NCI-H2227 (cell line): ENCODE results near the gene SHQ1.

Experiments
- DNase-seq: peaks from one replicate; lab custom pipeline; 2025; ENCODE audit not compliant: unreplicated experiment; lab: John Stamatoyannopoulos, UW

The SHQ1 gene

DNA sequence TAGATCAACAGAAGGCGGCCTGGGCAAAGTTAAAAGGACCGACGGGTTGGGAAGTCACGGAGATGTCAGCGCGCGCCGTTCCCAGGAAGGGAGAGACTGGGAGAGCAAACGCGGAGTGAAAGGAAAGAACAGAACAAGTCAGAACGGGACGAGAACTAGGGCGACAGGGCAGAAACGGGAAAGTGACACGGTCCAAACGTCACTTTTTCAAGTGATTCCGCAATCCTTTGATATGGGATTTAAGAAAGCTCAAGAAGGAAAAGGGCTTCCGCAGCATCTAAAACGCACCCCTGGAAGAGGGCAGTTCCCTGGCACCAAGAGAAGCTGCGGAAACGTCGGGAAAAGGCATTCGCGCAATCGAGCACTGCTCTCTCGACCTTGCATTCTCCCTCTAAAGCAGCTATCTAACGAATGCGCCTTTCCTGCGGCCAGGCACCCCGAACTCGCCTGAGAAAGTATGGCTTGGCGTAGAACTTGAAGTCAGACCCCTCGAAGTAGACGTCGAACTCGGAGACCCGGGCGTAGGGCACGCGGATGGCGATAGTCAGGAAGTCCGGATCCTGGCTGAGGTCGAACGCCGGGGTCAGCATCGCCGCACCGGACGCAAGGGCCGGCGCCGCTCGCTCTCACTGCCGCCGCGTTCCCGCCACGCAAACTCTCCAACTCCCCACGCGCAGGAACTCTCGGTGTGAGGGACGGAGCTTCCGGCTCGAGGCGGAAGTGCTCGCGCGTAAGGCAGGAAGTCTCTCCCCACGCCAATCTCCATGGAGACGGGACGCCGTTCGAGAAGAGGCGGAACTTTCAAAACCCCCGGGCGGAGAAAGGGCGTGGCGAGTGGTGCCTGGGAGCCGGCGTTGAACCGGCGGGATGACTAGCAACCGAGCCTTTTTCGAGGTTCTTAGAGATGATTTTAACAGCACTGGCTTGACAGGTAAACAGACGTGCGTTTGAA, at the start of gene SHQ1:
TSS of gene SHQ1 (minus strand) at position 695 of the 952 bp plus-strand sequence. CDS start at position 590, 105 bp downstream.
- peak; percentile 93 for DNase-seq

DNA sequence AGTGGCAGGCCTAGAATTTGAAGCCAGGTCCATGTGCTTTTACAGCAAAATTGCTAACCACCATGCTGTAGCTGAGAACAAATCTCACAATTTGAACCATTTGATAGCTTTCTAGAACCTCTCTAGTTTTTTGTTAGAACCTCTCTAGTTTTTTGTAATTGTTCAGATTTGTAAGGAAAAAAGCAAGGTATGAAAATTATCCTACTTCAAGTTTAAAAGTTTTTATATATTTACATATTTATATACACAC, 49.4 kb upstream of the SHQ1 start:
- DNase-seq: no peak

DNA sequence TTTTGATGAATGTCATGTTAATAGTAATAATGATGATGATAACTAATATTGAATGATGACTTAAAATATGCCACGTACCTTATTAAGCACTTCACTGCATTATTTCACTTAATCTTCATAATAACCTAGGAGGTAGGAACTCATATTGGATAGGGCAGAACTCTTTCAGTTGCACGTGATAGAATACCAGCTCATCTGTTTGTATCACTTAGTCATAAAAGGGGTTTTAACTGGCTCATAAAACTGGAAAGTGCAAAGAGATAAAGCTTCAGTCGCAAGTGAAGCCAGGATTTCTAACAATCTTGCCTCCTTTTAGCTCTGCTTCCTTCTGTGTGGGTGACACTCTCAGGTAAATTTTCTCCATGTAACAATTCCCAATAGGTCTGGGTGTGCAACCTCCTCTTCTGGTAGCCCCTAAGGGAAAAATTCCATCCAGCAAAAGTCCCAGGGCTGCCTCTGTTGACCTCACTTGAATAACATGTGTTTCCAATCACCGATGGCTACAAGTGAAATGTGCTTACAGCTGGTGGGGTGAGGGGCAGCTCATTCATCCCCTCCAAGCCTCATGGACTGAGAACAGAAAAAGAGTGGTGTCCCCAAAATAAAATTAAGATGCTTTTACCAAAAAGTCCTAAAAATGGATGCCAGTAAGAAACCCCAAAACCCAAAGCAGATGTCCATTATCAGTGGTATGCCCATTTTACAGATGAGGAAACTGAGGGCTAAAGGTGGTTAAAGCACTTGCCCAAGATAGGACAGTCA, 48.9 kb upstream of the SHQ1 start:
- no peak for DNase-seq

DNA sequence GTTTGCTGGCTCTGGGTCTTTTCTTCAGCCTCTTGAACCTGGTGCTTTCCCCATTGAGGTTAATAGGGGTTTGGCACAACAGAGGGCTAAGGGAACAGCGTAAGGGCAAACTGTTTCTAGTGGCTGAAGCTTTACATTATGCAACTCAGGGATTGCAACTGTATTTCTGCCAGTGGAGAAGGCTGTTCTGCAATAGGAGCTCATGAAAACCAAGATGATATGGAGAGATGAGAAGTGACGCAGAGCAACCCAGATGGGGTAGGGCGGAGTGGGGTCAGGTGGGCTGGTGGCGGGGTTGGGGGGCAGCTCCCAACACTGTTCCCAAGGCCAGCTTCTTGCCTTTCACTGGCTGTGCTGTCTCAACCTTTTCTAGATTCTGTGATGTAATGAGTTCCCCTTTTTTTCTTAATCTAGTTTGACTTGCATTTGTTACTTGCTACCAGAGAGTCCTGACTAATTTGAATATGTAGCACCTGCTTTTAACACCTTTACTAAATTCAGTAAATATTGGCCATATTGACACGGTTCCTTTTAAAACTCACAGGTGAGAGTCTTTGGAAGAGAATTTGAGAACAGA, 46.8 kb upstream of the SHQ1 start:
- DNase-seq: no peak

DNA sequence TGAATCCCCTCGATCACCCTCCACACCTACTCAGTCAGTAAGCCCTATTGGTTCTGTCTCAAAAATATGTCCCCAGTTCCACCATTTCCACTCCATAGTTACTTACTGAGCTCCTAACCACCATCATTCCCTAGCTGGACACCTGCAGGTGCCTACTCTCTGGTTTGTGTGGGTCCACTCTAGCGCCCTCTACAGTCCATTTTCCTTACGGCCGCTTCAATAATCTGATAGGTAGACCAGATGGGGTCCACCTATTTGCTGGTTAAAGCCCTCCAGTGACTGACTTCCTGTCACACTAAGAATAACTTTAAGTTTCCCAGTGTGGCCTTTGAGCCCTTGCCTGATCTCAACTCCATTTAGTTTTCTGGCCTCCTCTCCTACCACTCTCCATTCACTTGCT, 44.6 kb upstream of the SHQ1 start:
- peak; percentile 24 for DNase-seq

DNA sequence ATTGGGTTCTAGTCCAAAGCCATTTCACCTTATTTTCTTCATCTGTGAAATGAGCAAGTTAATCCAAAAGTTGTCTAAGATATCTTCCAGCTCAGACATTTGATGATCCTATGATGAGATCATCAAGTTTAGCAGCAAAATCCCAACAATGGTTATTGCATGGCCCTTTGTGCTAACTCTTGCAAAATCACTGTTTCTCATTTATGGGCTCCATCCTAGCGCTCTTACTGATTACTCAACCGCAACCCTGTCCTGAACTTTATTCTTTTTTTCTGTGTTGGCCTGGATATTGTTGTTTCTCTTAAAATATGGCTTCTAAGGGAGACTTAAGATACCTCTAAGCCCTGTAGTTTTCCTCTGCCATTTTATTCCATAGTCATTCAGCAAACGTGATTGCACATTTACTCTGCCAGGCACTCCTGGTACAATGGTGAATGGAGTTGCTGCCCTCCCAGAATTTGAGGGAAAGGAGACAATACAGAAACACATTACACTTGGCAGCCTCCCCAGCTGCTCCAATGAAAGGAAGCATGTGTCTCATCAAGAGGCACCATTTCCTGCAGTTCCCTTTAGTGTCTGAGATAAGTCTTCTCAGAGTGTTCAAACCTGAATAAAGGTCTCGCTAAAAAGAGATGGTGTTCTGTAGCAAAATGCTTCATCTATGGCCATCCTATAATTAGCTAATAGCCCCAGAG, 44.0 kb upstream of the SHQ1 start:
- peak; percentile 1 for DNase-seq

DNA sequence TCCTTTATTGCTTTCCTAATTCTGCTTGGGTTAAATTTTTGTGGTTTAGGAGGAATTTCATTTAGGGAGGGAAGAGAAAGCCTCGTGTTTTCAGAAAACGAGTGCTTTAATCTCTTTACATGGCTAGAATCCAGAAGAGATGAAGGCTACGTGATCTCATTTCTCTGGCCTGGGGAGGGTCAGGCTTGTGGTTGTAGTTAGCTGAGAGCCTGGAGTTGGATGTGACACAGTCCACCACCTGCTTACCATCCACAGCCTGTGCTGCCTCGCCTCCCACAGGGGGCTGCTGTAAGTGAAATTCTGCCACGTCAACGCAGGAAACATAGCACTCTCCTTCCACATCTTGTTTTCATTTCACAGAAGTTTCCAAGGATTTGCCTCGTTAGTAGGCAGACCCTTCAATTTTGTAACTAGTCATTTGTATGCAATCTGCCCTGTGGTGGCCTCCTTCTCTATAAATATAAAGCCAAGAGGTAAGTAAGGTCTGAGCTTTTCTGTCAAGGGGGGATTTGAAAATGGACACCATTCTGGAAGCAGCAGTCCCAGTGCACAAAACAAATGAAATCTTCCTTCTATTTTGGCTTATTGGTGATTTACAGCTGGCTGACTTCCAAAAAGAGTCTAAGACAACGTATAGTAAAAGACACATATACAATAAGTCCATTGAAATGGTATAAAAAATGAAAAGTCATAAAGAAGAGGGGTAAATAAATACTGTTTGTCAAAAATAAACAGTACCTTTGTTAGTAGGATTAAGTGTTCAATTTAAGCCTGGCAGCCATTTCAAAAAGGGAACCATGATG, 43.0 kb upstream of the SHQ1 start:
- peak; percentile 11 for DNase-seq

DNA sequence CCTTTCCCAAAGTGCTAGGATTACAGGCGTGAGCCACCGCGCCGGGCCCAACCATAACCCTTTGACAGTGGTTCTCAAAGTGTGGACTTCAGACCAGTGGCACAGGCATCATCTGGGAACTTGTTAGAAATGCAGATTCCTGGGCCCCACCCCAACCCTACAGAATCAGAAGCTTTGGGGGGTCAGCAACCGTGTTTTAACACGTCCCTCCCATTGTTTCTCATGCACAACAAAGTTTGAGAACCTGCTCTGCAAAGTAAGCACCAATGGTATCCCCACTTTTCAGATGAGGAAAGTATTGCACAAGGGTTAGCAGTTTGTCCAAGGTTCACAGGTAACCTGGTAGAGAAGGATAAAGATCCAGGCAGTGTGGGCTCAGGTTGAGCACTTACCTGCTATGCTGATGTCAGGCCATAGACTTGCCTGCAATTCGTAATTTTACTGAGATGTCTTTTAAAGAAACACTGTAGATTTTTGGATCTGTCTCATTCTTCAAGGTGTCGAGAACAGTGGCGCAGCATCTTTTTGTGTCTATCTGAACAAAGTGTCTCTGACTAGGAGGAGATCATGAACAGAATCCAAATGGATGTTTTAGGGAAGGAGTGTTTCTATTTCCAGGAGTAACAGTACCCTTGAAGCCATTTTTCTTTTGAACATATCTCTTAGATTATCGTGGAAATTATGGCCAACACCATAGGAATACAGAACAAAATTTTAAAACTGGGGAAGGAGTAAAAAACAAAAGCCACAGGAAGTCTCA, 42.1 kb upstream of the SHQ1 start:
- no peak for DNase-seq

DNA sequence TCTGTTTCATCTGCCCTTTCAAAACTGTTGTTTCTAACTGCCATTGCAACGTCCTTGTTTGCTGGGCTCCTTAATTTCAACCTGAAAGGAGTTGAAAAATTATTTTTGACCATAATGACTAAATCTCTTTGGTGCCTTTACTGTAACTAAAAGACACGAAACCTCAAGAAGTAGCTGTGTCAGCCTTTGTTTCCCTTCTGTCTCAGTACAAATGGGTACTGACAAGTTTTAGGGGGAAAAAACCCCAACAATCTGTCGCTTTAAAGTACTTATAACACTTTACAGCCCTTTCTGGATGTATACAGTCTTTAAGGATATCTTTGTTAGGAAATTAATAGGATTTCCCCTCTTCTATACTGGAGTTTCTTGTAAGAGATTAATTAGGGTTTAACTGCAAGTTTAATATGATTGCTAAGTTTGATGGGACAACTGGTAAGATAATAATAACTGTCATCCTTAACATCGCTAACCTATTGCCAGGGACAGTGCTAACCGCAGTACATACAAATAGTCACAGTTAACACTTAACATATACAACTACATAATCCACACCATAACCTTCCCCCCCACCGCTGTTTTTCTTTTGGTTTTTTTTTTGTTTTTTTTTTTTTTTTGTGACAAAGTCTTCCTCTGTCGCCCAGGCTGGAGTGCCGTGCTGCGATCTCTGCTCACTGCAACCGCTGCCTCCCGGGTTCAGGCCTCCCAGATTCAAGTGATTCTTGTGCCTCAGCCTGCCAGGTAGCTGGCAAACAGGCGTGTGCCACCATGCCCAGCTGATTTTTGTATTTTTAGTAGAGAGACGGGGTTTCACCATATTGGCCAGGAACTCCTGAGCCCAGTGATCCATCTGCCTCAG, 41.3 kb upstream of the SHQ1 start:
- DNase-seq: no peak

DNA sequence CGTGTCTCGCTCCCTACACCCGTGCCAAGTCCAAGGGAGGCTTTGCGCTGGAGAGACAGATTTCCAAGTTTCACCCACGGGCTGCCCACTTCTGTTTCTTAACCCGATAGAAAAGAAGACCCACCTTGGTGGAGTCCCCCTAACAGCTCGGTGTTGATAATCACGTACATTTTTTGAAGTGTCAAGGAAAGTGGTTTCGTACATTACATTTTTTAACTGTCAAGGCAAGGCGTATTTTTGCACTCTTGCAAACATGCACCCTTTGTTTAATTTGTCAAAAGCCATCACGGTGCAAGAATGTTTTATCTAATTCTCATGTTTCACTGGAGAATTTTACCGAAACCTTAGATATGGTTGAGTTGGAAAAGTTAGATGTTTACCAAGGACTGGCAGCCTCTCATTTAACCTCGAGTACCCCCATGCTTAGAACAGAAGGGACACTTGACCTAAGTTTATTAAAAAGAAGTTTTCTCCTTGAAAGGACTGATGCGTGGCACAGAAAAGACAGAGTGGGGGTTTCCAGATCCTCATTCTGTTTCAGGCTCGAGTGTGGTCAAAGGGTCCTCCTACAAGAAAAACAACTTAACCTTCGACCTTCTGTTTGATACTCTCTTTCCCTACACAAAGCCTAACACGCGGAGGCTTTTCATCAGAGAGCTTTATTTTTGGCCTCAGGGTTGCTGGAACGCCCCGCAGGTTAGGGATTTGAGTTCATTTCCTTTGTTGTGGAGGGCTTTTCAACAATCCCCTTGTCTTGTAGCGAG, 40.5 kb upstream of the SHQ1 start:
- peak; percentile 3 for DNase-seq

DNA sequence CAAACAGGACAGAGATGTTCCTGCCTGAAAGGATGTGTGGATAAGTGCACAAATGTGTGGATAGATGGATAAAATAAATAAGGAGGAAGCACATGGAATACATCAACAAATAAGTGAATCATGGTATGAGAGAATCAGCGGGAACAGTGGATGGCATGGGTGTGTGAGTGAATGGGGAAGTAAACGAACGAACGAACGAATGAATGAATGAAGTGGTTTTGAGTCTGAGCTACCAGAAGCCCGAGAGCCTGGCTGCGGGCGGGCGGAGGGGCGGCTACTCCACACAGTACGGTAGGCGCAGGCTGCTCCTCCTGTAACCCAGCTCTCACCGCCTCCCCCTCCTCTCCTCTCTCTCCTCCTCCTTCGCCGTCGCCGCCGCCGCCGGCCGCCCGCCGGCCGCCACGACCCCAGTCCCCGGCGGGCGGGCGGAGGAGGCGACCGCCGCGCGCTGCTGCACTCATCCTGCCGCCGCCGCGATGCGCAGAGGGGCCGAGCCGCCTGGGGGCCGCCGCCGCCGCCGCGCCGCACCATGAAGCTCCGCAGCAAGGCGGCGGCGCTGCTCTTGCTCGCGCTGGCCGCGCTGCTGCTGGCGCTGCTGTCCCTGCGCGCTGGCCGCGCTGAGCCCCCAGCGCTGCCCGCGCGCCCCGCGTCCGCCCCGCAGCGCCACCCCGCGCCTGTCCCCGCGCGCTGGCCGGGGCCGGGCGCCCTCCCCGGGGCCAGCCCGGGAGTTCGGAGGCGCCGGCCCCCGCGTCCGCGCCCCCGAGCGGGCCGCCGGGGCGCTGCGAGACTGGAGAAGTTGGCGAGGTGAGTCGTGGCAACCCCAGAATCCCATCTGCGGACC, 39.7 kb upstream of the SHQ1 start, which contains the start of gene GXYLT2:
TSS of gene GXYLT2 (plus strand) at position 342 of the 841 bp plus-strand sequence. CDS start at position 530, 188 bp downstream.
- DNase-seq: peak; percentile 61

DNA sequence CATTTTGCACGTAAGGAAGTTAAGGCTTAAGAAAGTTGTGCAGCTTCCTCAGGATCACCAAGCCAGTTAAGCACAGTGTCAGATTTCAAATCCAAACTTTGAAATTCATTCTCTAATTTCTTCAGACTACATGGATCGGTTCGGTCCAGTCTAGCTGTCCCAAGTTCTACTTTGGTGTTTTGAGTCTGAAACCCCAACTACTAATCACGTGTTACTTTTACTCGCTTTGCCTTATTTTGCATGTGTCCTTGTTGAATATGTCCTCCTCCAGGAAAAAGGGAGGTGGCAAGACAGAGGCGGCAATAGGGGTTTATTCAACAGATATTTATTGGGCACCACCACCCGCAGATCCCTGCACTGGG, 39.1 kb upstream of the SHQ1 start:
- DNase-seq: no peak

DNA sequence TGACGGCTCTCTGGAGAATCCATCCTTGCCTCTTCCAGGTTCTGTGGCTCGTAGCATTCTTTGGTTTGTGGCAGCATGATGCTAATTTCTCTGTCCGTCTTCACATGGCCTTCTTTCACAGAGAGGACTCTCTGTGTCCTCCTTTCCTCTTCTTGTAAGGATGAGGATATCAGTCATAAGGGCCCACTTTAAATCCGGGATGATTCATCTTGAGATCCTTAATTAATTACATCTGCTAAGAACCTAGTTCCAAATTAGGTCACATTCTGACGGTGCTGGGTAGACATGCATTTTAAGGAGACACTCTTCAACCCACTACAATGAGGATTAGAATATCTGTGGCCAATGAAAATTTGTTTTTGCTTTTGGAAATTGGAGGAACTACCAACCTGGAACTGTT, 23.9 kb upstream of the SHQ1 start:
- DNase-seq: no peak

DNA sequence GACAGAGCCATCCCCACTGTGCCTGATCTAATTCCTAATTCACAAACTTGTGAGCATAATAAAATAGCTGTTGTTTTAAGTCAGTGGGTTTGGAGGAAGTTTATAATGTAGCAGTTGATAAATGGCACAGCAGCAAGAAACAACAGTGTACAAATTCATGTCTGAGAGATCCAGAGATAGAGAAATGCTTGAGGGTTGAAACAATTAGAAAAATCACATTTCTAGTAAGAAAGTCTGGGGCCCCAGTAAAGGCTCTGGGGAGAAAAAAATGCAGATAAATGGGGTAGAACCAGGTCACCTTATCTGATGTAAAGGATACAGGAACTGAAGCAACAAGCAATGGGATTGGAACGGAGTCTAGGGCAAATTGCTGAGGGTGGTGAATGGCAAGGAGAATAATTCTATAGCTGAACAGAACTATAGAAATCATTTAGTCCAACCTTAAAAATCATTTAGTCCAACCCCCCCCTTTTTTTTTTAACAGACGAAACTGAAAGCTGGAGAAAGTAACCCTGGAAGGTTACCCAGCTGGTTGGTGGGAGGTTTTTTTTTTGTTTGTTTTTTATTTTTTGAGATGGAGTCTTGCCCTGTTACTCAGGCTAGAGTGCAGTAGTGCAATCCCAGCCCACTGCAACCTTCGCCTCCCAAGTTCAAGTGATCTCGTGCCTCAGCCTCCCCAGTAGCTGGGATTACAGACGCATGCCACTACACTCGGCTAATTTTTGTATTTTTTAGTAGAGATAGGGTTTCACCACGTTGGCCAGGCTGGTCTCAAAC, 14.3 kb upstream of the SHQ1 start:
- no peak for DNase-seq

DNA sequence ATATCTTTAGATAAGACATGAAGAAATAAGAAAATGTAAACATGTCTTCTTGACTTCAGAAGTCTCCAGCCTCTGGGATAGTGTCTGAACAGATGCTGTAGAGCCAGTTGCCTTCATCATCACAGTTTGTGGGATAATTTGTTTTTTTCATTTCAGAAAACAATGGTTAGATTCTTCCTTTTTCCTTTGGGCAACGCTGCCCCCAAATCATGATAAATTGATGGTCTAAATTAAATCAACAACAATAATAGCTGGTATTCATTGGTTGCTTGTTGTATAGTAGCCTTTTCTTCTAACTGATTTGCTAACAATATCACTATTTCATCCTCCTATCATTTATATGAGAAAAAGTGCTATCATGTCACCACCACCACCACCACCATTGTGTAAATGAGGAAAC, 12.6 kb upstream of the SHQ1 start:
- DNase-seq: no peak

DNA sequence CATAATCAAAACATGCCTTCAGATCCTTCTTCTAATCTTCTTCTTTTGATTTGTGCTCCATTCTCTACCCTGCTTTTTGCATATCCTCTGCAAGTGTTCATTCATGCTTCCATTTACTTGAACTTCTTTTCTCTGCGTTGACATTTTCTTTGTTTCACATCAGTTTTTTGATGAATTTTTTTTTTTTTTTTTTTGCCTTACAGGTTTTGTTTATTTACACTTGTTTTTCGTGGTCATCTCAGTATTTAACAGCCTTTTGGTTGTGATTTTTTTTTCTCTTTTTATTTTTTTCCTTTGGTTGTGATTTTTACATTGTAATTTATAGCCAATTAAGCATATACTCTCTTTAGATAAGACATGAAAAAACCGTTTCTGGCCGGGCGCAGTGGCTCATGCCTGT, 11.8 kb upstream of the SHQ1 start:
- DNase-seq: no peak

DNA sequence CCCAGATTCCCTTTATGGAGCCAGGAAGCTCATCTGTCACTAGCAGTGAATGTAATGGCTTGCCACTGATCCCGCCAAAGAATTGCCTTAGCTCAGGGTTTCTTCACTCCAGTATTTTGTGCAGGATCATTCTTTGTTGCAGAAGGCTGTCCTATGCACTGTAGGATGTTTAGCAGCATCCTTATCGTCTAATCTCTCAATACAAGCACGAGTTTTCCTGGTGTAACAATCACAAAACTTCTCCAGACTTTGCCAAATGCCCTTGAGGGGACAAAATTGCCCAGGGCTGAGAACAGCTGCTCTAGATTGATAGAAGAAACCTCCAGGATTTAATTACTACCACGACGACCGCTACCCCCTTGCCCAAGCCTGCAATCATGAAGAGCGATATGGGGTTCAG, 6.8 kb upstream of the SHQ1 start:
- DNase-seq: no peak
